Tibial artery (tissue), 4 donors: Measurements from ENCODE around the gene WBP11.
A peak's percentile ranks its signal among the peaks of the same experiment; 100 is the strongest.

Experiments used
- DNase-seq, 2 donors: peaks; one replicate each; pipeline ENCODE4 v3.0.0-alpha.2; 2019
- H3K27ac ChIP-seq, 2 donors: fragments of 200-600 bp; sonication (generic) in 1 of 2; 1 replicate in 1 of 2; 2 replicates in 1 of 2; pipeline ENCODE4 v1.5.1; 2018 to 2019; ENCODE audit warnings: mild to moderate bottlenecking in 1 of 2
- H3K27me3 ChIP-seq, 2 donors: fragments of 200-600 bp; sonication (generic) in 1 of 2; one replicate each; pipeline versions ENCODE4 v1.5.1 to v1.6.0; 2016 to 2019
- H3K36me3 ChIP-seq, 3 donors: fragments of 200-600 bp; sonication (generic) in 2 of 3; one replicate each; pipeline ENCODE4 v1.5.1; 2016 to 2019; ENCODE audit warnings: mild to moderate bottlenecking in 2 of 3
- H3K4me1 ChIP-seq, 4 donors: fragments of 200-600 bp; sonication (generic) in 2 of 4; 1 replicate in 3 of 4; 2 replicates in 1 of 4; pipeline ENCODE4 v1.5.1; 2016 to 2019
- H3K4me3 ChIP-seq, 2 donors: fragments of 200-600 bp; sonication (generic) in 1 of 2; 1 replicate in 1 of 2; 2 replicates in 1 of 2; pipeline ENCODE4 v1.5.1; 2018 to 2019; ENCODE audit warnings: mild to moderate bottlenecking in 2 of 2
- H3K9me3 ChIP-seq, 3 donors: fragments of 200-600 bp; sonication (generic) in 1 of 3; one replicate each; pipeline ENCODE4 v1.5.1; 2016 to 2019
- CTCF ChIP-seq, 2 experiments: fragments of 200-600 bp in 1 of 2; fragments of 450-650 bp in 1 of 2; IDR thresholded peaks; one replicate each; pipeline ENCODE4 v1.5.1; 2017 to 2019; ENCODE audit warnings: antibody characterized with exemption in 2 of 2, mild to moderate bottlenecking in 1 of 2, moderate library complexity in 1 of 2
- intact Hi-C: fragments of 100-400 bp; cut with DNase I; formaldehyde crosslinking; loops from one replicate; pipeline ENCODE4 v1.15.0; 2023; ENCODE audit warnings: low total_unique reads

WBP11 gene

GRCh38 chr12:14803830-14804160 is 517 bp upstream of the WBP11 start:
- TF ChIP-seq CTCF (IDR thresholded peaks at IDR 0.05) = no peak
- peaks cover 6 to 9% (median 6%) of the 10 kb centered on the region in 3 donors for H3K36me3 ChIP-seq
- peak overlapping the region; percentile 83 to 94 for H3K4me3 ChIP-seq
- DNase-seq = no peak
- intact Hi-C loops = no loop called here
- peak overlapping the region; percentile 86 to 95 for H3K27ac ChIP-seq
- H3K9me3 ChIP-seq = no peaks in the 10 kb centered on the region
- peaks cover 0 to 19% (median 6%) of the 10 kb centered on the region in 4 donors for H3K4me1 ChIP-seq
- H3K27me3 ChIP-seq = no peaks in the 10 kb centered on the region

GRCh38 chr12:14802721-14803010 is 612 bp downstream of the WBP11 start:
- peaks cover 18 to 19% (median 18%) of the 10 kb centered on the region in 3 donors for H3K36me3 ChIP-seq
- TF ChIP-seq CTCF (IDR thresholded peaks at IDR 0.05) = no peak
- no peaks in the 10 kb centered on the region for H3K9me3 ChIP-seq
- peak overlapping the region; percentile 83 to 94 for H3K4me3 ChIP-seq
- no peaks in the 10 kb centered on the region for H3K27me3 ChIP-seq
- no peak for DNase-seq
- H3K27ac ChIP-seq = peak overlapping the region; percentile 86 to 95
- intact Hi-C loops = no loop called here
- H3K4me1 ChIP-seq = peaks cover 0 to 19% (median 6%) of the 10 kb centered on the region in 4 donors

GRCh38 chr12:14802247-14802646 is 1.0 kb downstream of the WBP11 start:
- Histone ChIP-seq H3K27ac (peak overlapping the region; percentile 86 to 95), H3K36me3 (peaks cover 21 to 24% (median 22%) of the 10 kb centered on the region in 3 donors), H3K27me3 (no peaks in the 10 kb centered on the region), H3K4me1 (peaks cover 0 to 19% (median 6%) of the 10 kb centered on the region in 4 donors), H3K4me3 (peak overlapping the region; percentile 83 to 94), H3K9me3 (no peaks in the 10 kb centered on the region)
- intact Hi-C loops = no loop called here
- no peak for TF ChIP-seq CTCF (IDR thresholded peaks at IDR 0.05)
- no peak for DNase-seq

GRCh38 chr12:14795028-14795448 is 8.2 kb downstream of the WBP11 start:
- intact Hi-C loops = no loop called here
- TF ChIP-seq CTCF (IDR thresholded peaks at IDR 0.05) = no peak
- H3K27me3 ChIP-seq = no peaks in the 10 kb centered on the region
- no peak overlapping the region for H3K4me3 ChIP-seq
- no peaks in the 10 kb centered on the region for H3K4me1 ChIP-seq
- H3K36me3 ChIP-seq = peaks cover 78 to 96% (median 85%) of the 10 kb centered on the region in 3 donors
- H3K27ac ChIP-seq = no peak overlapping the region
- no peak for DNase-seq
- H3K9me3 ChIP-seq = no peaks in the 10 kb centered on the region

GRCh38 chr12:14785568-14785967 is 17.7 kb downstream of the WBP11 start:
- H3K27me3 ChIP-seq = no peaks in the 10 kb centered on the region
- H3K4me3 ChIP-seq = no peak overlapping the region
- no peak for DNase-seq
- H3K9me3 ChIP-seq = no peaks in the 10 kb centered on the region
- no peaks in the 10 kb centered on the region for H3K4me1 ChIP-seq
- no peak overlapping the region for H3K27ac ChIP-seq
- TF ChIP-seq CTCF (IDR thresholded peaks at IDR 0.05) = no peak
- intact Hi-C loops = no loop called here
- H3K36me3 ChIP-seq = peaks cover 49 to 56% (median 53%) of the 10 kb centered on the region in 3 donors

- H3K4me3 ChIP-seq = no peak overlapping the region
- no peaks in the 10 kb centered on the region for H3K9me3 ChIP-seq
- H3K4me1 ChIP-seq = no peaks in the 10 kb centered on the region
- no peak overlapping the region for H3K27ac ChIP-seq
- intact Hi-C loops = no loop called here
- no peak for TF ChIP-seq CTCF (IDR thresholded peaks at IDR 0.05)
- peaks cover 38 to 45% (median 42%) of the 10 kb centered on the region in 3 donors for H3K36me3 ChIP-seq
- DNase-seq = no peak
- H3K27me3 ChIP-seq = no peaks in the 10 kb centered on the region
Observed at GRCh38 chr12:14784471-14784870, 18.8 kb downstream of the WBP11 start.
